ENCODE results near the gene NTSR1.

The NTSR1 gene

DNA sequence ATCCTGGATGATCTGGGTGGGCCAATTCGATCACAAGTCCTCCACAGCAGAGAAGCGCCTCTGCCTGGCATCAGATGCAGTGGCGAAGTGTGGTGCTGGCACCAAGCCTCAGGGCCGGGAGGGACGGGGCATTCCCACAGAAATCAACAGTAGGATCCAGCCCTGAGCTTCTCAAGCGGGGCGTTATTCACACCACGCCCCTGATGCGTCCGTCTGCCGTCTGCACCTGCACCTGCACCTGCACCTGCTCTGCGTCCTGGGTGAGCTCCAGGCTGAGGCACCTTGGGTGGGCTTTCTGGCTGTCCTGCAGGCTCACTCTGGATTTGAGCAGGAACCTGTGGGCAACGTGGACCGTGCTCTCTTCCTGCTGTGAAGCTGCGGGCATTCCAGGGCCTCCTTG, 13.8 kb upstream of the NTSR1 start:
- no peak for DNase-seq

DNA sequence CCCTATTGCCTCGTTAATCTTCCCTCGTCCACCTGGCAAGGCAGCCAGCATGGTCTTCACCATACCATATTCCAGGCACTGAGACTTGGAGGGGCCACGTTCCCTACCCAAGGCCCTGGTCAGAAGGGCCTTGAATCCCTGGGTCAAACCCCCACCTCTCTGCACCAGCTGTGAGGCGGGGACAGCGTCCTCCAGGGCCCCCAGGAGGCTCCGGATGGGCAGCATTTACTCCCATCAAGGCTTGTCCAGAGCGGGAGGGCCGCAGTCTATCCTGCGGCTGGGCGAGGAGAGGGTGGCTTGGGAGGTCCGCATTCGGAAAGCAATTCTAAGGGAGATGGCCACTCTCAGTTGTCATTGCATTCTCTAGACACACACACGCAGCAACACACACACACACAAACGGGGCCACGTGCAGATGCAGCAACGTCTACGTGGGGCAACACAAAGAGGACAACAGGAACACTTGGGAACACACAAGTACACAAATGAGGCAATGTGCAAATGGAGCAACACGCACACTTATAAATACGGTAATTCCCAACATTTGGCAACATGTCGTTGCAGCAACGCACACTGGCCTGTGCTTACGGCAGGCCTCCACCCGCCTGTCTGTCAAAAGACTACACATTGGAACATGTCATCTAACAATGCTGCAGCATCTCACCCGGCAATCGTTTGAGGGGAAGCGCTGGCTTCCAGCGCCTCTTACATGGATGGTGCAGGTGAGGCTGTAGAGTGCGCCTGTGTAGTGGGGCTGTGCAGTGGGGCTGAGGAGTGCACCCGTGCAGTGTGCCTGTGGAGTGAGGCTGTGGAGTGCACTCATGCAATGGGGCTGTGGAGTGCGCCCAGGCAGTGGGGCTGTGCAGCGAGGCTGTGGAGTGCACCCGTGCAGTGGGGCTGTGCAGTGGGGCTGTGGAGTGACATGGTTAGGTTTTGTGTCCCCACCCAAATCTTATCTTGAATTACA, 12.9 kb upstream of the NTSR1 start:
- no peak for DNase-seq

DNA sequence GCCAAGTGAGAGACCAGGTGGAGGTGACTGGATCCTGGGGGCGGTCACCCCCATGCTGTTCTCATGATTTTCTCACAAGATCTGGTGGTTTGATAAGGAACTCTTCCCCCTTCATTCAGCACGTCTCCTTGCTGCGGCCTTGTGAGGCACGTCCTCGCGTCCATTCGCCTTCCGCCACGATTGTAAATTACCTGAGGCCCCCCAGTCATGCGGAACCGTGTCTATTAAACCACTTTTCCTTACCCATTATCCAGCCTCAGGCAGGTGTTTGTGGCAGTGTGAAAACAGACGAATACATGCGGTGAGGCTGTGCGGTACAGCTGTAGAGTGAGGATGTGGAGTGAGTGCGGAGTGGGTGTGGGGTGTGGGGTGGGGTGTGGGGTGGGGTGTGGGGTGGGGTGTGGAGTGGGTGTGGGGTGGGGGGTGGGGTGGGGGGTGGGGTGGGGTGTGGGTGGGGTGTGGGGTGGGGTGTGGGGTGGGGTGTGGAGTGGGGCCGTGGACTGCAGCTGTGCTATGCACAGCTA, 12.1 kb upstream of the NTSR1 start:
- DNase-seq = no peak

DNA sequence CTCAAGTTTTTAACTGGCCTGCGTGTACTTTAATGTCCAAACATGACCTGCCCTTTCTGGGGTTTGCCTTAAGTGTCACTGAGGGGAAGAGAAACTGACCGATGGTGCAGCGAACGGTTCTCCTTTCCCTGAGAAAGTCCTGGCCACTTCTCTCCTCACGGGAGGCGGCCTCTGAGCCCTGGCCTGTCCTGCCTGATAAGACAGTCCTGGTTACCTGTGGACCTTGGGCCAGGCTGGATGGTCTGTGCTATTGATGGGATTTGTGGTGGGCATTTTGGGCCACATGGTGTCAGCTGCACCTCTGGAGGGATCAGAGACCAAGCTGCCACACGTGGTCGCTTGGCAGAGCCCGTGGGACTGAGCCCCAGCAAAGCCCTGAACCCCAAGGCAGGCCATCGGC, 11.6 kb upstream of the NTSR1 start:
- no peak for DNase-seq

DNA sequence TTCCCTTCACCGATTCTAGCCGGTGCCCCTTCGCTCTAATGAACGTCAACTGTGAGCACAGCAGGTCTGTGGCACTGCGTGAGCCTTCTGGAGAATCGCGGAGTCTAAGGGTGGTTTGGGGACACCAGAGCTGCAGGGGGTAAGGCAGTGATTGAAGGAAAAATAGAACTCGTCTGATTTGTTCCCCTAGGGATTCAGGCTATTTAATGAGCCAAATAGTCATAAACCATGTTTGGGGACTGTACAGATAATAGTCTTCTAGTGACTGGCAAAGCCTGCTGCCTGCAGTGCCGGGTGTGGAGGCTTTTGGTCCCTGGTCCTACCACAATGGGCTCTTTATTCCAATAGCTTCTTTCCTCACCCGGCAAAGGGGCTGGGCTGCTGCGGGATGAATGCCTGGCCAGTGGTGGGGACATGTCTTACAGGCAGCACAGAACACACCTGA, 11.1 kb upstream of the NTSR1 start:
- no peak for DNase-seq

DNA sequence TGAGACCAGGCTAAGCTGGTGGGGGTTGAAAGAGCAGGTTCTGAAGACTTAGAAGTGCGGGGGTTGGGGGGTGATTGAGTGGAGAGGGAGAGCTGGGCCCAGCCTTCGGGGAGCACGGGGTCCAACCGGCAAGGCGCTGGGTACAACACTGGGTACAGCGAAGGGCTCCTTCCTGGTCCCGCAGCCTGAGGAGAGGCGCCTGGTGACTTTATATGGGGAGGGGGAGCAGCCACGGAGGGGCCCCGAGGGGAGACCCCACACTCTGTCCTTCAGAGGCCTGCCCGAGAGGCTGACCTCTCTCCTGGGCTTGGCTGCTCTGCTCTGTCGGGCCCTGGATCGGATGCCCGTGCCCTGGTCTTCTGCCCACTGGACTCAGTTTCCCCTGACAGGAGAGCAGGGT, 10.4 kb upstream of the NTSR1 start:
- DNase-seq = no peak

DNA sequence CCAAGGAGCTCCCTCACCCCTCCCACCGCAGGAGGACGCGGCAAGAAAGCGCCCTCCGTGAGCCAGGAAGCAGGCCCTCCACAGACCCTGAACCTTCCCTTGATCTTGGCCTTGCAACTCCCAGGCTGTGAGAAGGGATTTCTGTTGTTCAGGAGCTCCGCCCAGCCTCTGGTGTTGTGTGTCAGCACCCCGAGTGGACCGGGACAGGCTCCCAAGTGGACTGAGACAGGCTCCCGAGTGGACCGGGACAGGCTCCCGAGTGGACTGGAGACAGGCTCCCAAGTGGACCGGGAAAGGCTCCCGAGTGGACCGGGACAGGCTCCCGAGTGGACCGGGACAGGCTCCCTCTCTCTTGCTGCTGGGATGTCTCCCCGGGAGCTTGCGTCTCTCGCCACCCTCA, 9.3 kb upstream of the NTSR1 start:
- DNase-seq = no peak

DNA sequence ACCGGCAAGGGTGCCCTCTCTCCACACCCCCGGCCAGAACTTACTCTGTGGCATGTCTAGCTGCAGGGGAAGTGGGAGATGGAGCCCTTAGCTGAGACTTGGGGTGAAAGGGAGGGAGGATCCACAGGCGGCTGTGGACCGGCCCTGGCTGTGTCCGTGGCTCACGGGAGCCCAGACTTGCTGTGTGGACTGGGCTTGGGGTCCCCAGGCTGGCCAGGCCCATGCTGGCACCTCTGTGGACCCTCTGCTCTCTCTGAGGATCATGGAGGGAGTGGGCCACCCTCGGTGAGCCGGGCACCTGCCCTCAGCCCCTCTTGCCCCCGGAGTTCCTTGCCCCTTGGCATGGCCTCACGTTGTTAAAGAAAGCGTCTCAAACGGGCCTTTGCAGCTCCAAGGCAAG, 8.9 kb upstream of the NTSR1 start:
- DNase-seq = no peak

DNA sequence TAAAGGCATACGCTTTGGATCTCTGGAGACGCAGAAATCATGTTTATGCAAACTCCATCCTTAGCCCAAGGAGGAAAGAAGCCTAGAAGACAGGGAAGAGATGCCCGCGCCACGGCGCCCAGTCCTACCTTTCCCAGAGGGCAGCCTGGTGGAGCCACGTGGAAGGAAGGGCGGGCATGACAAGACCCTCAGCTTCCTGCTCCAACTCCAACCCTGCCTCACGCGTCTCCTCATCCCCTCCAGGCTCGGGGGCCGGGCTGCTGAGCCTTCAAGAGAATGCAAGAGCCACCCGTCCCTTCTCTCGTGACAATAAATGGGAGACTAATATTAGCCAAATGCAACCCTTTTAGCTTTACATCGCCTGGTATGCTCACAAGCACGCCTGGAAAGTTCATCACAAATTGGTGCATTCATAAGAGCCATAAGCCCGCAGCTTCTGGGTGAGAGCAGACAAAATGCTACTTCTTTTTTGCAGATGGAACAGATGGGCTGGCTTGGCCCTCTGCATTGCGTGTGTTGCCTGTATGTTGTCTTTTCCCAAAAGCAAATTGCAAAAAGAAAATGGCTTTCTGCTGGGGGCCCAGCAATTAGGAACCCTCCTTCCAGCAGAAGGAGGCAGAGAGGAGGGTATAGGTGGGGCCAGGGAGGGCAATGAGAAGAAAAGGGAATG, 8.2 kb upstream of the NTSR1 start:
- no peak for DNase-seq

DNA sequence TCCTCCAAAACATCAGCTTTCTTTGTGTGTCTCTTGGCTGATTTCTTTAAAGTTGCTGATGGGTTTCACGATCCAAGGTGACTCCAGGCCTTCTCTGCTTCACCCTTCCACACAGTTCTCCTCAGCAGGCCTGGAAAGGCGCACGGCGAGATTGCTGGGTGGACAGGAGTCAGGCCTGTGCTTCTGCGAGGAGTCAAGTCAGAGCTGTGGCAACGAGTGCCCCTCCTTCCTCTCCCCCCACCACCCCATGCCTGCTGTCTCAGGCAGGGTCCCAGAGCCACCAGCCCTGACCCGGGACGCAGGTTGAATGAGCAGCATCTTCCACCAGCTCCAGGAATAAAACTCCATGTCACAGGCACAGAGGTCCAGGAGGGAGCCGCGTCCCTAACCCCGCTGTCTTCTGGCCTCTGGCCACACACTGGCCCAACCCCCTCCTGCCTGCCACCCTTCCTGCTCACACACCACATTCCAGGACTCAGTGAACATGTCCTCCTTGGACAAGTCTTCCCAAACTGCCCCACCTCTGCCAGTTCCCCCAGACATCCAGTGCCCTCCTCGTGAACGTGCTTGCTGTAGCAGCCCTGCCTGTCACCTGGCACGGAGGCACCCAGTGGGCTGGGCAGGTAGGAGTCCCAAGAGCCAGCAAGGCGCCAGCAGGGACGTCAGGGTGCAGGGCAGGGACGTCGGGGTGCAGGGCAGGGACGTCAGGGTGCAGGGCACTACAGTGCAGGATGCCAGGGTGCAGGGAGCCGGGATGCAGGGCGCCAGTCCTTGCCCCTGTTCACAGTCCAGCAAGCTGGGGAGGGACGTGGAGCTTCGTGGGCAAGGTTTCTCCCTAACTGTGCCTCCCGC, 7.2 kb upstream of the NTSR1 start:
- no peak for DNase-seq

DNA sequence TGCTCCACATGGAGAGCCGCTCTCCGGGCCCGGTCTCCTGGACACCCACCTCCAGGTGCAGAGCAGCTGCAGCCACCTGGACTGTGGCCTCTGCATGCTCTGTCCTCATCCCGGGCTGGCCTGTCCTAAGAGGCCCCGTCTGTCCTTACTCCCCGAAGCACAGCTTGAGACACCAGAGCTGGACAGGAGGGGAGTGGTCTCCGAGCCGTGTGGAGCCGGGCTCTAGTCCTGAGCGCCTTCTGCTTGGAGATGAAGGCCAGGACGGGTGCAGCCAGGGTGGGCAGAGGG, 6.7 kb upstream of the NTSR1 start:
- DNase-seq = no peak

DNA sequence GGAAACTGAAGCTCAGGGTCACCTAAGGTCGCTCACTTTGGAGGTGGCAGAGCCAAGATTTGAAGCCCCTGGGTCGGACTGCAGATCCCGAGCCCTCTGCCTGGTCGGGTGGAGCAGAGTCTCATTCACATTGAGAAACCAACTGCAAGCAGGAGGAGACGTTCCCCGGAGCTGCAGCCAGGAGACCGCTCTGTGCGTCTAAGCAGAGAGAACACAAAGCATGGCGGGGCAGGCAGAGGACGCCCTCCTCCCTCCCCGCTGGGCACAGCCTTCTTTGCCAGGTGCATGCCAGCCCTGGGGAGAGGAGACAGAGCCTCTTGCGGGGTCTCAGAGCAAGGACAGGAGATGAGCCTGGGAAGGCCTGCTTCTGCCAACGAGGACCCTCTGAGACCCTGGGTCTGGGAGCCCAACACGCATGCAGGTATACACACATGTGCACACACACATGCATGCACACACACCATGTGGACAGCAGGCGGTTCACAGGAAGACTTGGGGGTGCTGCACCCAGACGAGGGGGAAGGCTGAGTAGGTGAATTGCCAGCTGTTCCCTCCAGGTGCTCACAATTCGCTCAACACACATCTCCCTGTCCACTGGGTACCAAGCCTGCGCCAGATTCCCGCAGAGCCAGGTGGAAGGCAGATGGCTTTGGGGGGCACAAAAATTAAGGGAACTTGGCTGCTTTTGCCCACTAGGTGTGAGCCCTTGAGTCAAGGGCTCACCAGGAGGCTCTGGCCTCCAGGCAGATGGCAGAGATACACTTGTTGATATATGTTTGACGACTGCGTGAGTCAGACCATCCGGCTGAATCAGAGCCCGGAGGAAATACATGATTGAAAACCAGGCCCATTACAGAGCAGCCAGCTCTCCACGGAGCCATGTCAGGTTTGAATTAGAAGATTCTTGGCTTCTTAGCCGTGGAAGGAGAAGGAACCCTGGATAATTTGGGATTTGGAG, 5.5 kb upstream of the NTSR1 start:
- no peak for DNase-seq

DNA sequence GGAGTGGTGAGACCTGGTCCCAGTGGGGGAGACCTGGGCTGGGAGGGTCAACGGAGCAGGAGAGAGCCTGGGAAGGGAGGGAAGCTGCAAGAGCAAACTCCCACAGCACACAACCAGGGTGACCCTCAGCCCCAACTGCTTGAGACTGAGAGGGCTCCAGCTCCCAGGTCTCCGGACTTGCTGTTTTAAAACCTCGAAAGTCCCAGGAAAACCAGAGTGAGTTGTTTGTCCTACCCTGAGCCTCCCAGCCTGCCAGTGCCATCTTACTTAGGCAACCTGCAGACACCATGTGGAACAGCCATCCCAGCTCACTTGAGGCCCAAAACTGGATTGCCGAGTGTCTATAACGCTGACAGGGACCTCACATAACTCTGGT, 4.8 kb upstream of the NTSR1 start:
- DNase-seq = no peak

DNA sequence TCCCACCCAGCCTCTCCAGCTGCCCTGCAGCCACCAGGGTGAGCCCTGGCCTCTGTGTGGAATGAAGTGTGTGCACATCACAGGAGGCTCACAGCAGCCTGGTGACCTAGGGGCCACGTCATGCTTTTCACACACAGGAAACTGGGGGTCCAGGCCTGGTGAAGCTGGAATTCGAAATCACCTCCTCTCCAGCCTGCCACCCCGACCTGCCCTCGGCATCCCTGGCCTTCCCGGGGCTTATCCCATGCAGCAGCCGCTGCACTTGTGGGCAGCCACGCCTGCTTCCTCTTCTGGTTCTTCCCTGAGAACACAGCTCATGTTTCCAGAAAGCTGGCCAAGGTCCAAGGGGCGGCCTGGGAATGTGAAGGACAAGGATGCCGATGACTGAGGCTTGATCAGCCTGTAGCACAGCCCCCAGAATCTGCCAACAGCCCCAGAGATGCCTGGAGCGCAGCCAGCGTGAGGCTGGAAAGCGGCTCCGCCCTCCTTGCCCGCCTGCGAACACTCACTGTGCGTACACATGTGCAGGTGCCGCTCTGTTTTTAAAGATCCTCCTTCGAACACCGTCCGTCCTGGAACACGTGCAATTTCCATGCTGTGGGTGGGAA, 4.2 kb upstream of the NTSR1 start:
- no peak for DNase-seq

DNA sequence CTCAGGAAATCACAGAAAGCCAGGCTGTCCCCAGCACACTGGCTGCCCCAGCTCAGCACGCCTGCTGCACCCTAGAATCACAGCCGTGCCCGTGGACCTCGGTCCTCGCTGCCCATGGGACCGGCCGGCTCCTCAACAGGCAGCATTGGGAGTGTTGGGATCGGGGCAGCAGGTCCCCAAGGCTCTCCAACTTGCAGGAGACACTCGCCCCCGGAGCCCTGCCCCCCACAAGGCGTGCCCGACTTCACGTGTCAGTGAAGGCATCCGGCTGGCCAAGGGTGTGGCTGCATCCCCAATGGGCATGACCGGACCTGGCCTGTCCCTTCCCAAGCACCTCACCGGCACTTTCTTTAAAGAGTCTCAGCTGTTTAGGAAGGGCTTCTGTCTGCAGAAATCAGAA, 3.0 kb upstream of the NTSR1 start:
- no peak for DNase-seq

DNA sequence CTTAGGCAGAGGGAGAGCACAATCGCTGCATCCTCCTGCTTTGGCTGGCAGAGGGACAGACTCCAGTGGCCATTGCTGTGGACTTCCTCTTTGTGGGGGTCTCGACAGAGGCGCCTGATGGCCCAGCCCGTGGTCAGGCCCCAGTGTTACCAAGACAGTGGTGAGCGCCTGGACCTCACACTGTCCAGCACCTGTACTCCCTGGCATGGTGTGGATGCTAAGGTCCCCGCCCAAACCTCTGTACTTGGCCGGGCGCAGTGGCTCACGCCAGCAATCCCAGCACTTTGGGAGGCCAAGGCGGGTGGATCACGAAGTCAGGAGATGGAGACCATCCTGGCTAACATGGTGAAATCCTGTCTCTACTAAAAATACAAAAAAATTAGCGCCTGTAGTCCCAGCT, 2.3 kb upstream of the NTSR1 start:
- no peak for DNase-seq

DNA sequence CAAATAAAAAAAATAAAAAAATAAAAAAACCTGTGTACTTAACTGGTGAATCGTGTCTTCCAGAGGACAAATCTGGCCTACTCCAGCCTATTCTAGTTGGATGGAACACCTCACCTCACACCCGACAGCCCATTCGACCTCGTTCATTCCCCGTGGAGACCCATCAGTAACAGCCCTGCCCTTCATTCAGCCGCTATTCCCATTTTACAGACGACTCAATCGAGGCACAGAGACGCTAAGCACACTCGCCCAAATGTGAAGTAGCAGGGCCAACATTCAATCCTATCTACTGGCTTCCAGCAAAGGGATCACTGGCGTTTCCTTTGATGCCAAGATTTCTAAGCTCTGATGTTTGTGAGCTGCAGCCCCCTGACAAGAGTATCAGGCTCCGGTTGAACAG, 1.8 kb upstream of the NTSR1 start:
- no peak for DNase-seq

DNA sequence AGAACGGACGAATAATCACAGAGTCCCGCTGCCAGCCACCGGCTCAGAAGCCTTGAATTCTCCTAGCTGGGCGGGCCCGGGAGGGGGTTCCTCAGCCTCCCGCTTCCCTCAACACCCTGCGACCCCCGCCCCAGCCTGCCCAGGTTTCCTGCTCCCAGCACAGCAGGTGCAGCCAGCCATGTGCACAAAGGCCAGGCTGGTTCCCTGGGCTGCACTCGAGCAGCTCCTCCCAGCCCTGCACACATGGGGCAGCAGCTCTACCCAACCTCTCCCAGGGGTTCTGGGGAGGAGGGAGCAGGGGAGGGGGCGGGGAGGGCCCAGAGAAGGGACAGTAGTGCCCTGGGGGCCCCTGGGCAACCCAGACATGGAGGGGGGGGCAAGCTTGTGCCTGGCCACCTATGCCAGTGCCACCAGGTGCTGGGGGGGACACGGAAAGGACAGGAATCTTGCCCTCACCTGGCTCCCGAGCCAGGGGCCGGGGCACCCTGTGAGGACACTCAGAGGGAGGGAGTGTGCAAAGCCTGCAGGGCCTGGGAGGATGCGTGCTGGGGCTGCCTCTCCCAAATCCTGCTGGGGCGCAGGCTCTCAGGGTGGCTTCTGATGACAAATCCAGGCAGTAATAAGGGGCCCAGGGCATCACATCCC, 1.2 kb upstream of the NTSR1 start:
- DNase-seq = no peak

DNA sequence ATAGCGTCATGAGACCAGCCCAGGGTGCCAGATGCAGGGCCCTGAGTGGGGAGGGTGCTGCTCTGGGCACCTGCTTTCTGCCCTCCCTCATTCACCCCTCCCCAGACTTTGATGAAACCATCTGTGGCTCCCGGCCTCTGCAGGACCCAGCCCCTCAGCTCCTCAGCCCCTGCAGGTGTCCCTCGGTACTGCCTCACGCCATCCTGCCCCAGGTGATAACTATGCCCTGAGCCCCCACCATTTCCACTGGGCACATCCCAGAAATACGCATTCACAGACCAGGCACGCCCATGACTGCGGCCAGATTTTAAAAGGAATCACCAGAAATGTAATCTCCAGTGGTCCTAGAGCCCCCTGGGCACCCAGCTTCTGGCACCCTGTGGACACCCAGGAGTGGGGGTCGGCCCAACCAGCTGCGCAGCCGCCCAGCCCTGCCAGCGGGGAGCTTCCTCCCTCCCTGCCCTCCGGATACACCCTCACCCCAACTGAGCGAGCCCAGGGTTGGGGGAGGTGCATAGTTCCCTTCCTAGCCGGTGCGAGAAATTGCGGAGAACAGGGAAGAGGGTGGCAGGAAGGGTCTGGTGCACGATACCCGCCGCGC, 615 bp upstream of the NTSR1 start:
- no peak for DNase-seq

DNA sequence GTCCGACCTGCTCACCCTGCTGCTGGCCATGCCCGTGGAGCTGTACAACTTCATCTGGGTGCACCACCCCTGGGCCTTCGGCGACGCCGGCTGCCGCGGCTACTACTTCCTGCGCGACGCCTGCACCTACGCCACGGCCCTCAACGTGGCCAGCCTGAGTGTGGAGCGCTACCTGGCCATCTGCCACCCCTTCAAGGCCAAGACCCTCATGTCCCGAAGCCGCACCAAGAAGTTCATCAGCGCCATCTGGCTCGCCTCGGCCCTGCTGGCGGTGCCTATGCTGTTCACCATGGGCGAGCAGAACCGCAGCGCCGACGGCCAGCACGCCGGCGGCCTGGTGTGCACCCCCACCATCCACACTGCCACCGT, 885 bp downstream of the NTSR1 start:
- no peak for DNase-seq

Measured in activated CD4-positive, CD25-positive, alpha-beta regulatory T cell (primary cell).